Stimulated activated CD8-positive, alpha-beta memory T cell treated with anti-CD3 and anti-CD28 coated beads, Interleukin-15, amount 100 ng/mL, for 24 hours (primary cell): Measurements from ENCODE around the gene MNT.

Experiments used
- DNase-seq: peaks from one replicate; pipeline ENCODE4 v3.0.0-alpha.2; 2020; ENCODE audit warnings: low read depth

Gene MNT

GRCh38 chr17:2380226-2380922, 20.5 kb downstream of the MNT start:
- DNase-seq = no peak

GRCh38 chr17:2379489-2380225, 21.2 kb downstream of the MNT start:
- no peak for DNase-seq

- no peak for DNase-seq
Measured at GRCh38 chr17:2378905-2379304, 22.0 kb downstream of the MNT start.

GRCh38 chr17:2377659-2378058, 23.2 kb downstream of the MNT start:
- no peak for DNase-seq

GRCh38 chr17:2376107-2376506, 24.8 kb downstream of the MNT start:
- DNase-seq = no peak

DNA sequence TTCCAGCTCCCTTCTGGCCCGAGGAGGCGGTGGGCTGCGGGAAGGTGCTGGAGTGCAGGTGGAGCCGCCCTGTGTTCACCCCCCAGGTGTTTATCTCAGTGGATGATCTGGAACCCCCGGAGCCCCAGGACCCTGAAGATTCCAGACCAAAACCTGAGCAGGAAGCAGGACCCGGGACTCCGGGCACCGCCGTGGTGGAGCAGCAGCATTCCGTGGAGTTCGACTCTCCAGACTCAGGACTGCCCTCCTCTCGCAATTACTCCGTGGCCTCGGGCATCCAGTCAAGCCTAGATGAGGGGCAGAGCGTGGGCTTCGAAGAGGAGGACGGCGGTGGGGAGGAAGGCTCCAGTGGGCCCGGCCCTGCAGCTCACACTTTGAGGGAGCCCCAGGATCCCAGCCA, 25.5 kb downstream of the MNT start:
- no peak for DNase-seq

DNA sequence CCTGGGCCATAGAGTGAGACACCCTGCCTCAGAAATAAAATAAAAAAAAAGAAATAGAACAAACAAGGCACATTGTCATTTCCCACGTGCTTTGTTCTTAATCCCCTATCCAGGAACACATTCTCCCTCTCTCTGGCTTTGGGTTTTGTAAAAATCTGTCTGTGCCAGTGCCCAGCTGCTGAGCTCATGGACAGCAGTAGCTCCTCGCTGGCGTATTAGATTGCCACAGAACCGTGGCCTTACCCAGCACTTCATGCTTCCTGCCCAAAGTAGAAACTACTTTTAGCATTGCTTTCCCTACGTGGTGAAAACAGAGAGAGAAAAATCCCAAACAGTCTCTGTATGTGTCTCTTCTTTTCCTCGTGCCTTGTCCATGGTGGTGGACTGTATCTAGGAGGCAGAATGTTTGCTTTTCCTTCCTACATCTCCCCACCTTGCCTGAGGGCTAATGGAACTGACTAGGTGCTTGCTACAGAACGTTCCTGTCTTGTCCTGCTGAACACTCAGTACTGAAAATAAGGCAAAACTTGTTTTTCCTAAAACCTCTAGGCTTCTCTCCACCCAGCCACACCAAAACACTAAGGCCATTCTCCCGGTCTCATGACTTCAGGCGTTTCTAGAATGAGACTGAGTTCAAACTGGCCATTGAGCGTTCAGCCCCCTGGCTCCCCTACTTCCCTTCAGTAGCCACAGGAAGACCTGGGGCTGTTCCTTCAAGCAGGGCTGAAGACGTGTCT, 26.1 kb downstream of the MNT start:
- DNase-seq = no peak

DNA sequence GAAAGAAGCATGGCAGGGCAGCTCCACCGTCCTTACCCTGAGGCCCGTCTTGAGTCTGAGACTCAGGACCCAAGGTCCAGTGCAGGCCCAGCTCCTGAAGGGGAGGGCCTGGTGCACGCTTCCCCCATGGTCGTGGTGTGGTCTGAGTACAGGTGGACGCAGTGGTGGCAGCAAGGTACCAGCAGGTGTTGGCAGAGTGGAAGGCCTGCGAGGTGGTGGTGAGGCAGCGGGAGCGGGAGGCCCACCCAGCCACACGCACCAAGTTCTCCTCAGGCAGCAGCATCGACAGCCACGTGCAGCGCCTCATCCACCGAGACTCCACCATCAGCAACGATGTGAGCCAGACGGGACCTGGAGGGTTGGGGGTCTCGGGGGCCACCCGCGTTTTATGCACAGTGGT, 27.7 kb downstream of the MNT start:
- no peak for DNase-seq

DNA sequence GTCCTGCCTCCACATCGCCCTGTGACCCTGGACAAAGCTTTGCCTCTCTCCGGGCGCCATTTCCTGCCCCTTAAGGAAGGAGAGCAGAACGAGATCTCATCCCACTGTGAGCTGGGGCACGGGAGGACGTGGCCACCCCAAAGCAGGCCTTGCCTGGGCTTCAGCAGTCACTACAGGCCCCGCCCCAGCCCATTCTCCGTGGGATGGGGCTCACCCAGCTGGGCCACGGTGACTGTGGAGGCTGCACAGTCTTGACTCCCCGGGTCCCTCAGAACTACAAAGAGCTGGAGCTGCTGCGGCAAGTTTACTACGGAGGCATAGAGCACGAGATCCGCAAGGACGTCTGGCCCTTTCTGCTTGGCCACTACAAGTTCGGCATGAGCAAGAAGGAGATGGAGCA, 28.2 kb downstream of the MNT start:
- no peak for DNase-seq

GRCh38 chr17:2372180-2372579, 28.7 kb downstream of the MNT start:
- DNase-seq = no peak

DNA sequence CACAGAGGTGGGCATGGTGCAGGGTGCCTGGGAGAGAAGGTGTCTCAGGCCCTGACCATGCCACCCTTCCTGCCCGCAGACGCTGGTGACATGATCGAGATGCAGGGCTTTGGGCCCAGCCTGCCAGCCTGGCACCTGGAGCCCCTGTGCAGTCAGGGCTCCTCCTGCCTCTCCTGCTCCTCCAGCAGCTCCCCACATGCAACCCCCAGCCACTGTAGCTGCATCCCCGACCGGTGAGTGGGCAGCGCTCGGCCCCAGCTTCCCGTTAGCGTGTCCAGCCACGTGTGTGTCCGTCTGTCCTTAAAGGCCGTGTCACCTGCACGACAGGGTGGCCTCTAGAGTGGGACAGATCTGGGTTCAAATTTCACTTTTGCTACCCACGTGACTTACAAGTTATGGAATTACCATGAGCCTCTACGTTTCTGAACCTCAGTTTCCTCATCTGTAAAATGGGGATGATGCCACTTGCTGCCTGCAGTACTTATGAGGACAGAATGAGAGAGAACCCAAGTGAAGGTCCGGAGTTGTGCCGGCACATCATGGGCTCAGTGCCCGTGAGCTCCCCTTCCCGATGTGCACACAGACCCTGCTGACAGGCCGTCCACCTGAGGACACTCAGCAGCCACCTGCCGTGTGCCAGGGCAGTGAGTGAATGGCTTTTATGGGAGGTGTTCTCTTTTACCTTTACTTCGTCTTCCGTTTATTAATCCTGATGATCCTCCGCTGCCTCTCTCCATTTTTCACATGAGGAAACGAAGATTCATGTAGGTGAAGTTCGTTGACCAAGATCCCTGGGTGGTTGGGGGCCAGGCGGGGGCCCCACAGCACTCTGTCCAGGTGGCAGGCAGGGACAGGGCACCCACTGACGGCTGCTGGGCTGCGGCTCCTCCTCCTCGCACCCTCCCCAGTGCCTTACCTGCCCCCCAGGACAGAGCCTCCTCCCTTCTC, 29.4 kb downstream of the MNT start:
- no peak for DNase-seq

DNA sequence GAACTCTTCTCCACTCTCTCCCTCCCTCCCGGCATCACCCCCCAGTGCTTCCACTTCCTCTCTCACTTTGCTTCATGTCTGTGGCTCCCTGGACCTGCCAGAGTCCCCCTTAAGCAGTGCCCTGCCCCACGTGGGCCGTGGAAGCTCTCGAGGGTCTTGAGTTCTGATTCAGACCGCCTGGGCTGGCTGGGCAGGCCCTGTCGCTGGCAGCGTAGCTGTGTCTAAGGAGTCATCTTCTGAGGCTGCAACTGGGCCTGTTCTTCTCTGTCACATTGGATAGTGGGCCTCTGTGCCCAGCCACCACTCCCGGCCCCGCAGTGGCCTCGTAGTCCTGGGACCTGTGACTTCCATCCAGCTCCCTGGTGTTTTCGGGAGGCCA, 30.7 kb downstream of the MNT start:
- no peak for DNase-seq

GRCh38 chr17:2369551-2370210, 31.2 kb downstream of the MNT start:
- no peak for DNase-seq

DNA sequence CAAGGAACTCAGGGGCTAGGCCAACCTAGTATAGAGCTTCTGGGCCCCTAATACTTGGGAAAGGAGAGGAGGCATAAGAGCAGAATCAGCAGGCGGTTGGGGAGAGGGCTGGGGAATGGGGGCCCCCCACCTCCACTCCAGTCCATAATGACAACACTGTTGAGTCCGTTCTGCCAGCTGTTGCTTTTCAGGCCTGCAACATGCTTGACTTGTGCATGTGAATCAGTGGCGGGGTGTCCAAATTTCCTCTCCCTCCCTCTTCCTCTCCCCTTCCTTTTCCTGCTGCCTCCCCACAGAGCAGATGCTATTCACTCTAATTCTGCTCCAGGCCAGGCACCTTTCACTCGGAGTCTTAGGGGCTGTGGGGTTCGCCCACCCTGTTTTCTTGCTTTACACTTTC, 31.8 kb downstream of the MNT start:
- DNase-seq = no peak

DNA sequence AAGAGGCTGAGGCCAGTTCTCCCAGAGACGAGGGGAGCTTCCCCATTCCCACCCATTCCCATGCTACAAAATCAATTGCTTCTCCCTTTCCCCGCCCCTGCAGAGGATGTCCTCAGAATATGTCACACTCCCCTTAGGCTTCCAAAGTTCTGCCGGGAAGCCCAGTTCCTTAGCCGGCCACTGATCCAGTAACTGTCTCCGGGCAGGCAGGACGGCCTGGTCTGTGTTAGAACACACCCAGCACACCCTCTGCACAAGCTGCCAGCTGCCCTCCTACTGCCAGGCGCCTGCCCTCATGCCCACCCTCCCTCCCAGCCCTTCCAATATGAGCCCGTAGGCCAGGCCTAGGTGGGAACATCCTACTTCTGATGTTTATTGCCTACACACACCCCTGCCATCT, 32.5 kb downstream of the MNT start:
- DNase-seq = no peak

DNA sequence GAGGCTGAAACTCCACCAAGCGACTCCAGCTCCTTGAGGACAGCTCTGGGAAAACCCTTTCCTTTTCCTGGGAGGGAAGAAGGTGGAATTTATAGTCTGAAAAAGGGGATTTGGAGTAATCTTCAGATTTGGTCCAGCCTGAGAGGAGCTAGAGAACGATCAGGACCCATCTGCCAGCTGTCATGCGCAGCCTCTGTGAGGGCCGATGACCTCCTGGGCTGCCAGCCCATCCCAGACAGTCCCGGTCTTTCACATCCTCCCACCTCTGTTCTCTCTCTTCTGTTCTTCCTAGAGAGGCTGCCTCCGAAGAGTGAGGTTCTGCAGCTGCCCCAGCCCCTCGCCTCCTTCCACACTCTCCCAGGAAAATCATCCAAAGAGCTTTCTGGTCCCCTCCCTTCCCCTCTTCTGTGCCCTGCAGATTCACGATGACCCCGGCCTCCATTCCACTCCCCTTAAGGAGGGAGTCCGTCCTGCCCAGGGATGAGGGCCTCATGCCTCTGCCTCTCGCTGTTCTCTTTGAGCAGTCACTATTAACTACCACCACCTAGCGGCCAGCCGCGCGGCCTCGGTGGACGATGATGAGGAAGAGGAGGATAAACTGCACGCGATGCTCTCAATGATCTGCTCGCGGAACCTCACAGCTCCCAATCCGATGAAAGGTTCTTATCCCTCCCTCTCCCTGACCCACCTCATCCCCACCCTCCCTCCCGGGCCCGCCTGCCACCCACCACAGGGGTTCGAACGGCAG, 33.9 kb downstream of the MNT start:
- DNase-seq = no peak

DNA sequence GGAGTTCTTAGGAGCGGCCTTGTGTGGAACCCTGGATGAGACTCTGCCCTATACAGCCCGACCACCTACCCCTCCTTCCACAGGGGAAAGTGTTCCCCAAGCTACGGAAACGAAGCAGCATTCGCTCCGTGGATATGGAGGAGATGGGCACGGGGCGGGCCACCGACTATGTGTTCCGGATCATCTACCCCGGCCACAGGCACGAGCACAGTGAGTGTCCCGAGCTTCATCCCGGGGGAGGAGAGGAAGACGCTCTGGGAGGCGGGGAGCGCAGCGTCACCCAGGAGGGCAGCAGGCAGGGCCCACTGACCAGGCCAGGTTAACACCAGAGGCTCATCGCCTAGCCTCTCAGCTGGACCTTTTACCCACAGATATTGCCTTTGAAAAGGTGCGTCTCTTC, 35.7 kb downstream of the MNT start:
- no peak for DNase-seq

GRCh38 chr17:2364763-2365116, 36.1 kb downstream of the MNT start:
- DNase-seq = no peak

- no peak for DNase-seq
Measured at GRCh38 chr17:2363851-2364762, 36.8 kb downstream of the MNT start.

GRCh38 chr17:2363318-2363717, 37.5 kb downstream of the MNT start:
- no peak for DNase-seq
